Stimulated activated CD4-positive, alpha-beta T cell treated with anti-CD3 and anti-CD28 coated beads, Interleukin-1b, Interleukin-23, amount 100 ng/mL, for 48 hours (primary cell): ENCODE measurements around the gene SATB2.

ENCODE experiments used
- DNase-seq: peaks from one replicate; pipeline ENCODE4 v3.0.0-alpha.2; 2020

Gene SATB2

DNA sequence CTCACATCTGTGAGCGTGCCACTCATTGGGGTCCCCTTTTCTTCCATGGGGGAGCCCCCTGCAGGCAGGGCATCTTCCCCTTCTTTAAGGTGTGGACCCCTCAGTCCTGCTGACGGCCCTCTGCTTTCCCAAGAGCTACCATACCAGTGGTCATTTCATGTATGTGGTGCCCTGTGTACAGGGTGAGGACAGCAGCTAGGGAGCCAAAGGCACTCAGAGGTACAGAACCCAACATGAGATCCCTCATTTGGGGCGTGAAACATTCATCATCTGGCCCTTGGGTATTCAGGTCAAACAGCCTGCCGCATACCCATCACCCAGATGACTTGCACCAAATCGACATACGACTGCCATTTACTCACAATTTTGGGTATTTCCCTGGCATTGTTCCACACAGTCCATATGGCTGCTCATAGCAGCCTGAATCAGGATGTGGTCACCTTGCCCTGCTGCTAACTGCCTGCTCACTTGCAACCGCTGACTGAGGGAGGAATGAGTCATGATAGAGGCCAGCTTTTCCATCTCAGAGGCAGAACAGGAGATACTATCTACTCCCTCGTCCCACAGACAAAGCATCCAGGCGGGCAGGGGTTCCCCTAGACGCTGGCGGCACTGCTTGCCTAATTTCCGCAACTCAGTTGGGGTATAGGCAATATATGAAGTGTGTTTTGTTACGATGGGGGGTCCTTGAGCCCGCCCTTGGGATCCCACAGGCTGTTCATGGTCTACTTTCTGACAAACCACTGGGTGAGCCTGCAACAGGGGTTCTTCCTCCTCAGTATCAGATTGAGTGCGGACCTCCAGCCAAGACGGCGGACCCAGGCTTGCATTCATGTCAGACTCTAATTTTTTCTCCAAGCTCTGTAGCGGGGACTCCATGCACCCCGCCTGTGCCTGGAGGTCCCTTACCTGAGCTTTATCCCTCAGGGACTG, 228.6 kb downstream of the SATB2 start:
- DNase-seq, result peak; percentile 48

DNA sequence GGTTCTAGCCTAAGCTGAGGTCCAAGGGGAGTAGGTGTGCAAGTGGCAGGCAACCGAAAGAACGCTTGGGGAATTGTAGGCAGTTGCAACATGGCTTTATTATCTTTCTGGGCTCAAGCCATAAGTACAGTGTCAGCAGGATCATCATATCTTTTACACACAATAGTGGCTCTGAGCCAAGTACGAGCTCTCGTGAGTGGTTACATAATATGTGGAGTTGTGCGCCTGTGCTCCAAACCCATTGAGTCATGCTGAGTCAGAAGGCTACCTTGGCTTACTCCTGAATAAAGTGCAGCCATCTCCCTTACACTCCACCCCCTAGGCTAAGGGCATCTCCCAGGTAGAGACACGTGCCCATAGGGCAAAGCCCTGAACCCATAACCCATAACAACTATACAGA, 233.9 kb downstream of the SATB2 start:
- DNase-seq, result no peak

DNA sequence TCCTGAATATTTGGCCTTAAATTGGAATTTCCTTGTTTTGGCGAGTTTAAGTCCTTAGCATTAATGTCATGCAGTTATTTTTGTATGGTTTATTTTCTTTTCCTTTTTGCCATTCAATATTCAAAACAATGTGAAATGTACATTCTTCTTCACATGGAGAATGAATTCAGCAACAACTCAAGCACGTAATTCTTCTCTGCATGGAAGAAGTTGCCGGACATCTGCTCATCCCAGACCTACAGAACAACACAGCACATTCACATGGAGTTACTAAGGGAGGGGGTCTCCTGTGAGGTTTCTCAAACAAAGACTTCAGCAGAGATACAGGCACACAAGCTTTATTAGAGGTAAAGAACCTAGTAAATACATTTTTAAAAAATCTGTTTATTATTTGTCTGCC, 236.8 kb downstream of the SATB2 start:
- no peak for DNase-seq

DNA sequence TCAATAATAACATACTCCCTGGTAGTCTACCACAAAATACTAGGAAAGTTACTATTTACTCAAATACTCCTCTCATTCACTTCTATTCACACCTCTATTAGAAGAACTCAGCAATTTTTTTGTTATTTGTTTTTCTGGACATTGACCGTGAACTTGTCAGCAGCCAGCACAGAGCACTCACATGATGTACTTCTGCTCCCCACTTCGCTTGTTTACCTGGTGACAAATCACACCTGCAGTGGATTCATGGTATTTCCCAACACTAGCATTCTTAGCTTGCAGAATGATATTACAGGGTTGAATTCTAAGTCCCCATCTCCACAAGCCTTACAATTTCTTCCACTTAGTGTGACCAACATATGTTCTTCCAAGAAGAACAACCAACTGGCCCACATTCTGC, 238.2 kb downstream of the SATB2 start:
- DNase-seq, result no peak
